Heart right ventricle (tissue), 16 donors: ENCODE results near the gene RRM1. TPM values are rescaled to one million over a fixed set of nuclear protein-coding genes. Genes with fewer than 3 reads are reported as not detected.

Experiments used
- ATAC-seq, 8 donors: fragments of 200-7000 bp; cut with Tn5 transposase; one replicate each; pipeline ENCODE4 v1.9.1; 2020; ENCODE audit warnings: mild to moderate bottlenecking in 8 of 8, moderate library complexity in 8 of 8, moderate number of reproducible peaks in 1 of 8
- DNase-seq, 2 donors: peaks; one replicate each; pipeline ENCODE4 v3.0.0-alpha.2; 2020
- H3K27ac ChIP-seq, 10 donors: fragments of 200-600 bp; sonication (generic) in 2 of 10; one replicate each; pipeline versions ENCODE4 v1.5.0 to v1.8.0; 2020 to 2022; ENCODE audit warnings: mild to moderate bottlenecking in 3 of 10
- H3K27me3 ChIP-seq, 7 donors: fragments of 200-600 bp; one replicate each; pipeline ENCODE4 v1.8.0; 2021 to 2022; ENCODE audit warnings: mild to moderate bottlenecking in 2 of 7
- H3K36me3 ChIP-seq, 9 donors: fragments of 200-600 bp; sonication (generic) in 1 of 9; one replicate each; pipeline versions ENCODE4 v1.5.0 to v1.8.0; 2020 to 2022; ENCODE audit warnings: mild to moderate bottlenecking in 2 of 9
- H3K4me1 ChIP-seq, 9 donors: fragments of 200-600 bp; sonication (generic) in 1 of 9; one replicate each; pipeline versions ENCODE4 v1.5.0 to v1.8.0; 2020 to 2022; ENCODE audit warnings: mild to moderate bottlenecking in 4 of 9
- H3K4me3 ChIP-seq, 10 donors: fragments of 200-600 bp; sonication (generic) in 2 of 10; one replicate each; pipeline versions ENCODE4 v1.5.0 to v1.8.0; 2020 to 2022; ENCODE audit warnings: mild to moderate bottlenecking in 7 of 10, moderate library complexity in 2 of 10
- H3K9me3 ChIP-seq, 11 donors: fragments of 200-600 bp in 10 of 11; sonication (generic) in 2 of 11; one replicate each; pipeline versions ENCODE4 v1.5.0 to v1.8.0; 2013 to 2022; ENCODE audit warnings: mild to moderate bottlenecking in 2 of 11, control low read depth in 1 of 11, moderate library complexity in 1 of 11
- CTCF ChIP-seq, 9 donors: fragments of 200-600 bp; sonication (generic) in 2 of 9; IDR thresholded peaks; one replicate each; pipeline versions ENCODE4 v1.5.0 to v1.8.0; 2021 to 2022; ENCODE audit warnings: antibody characterized with exemption in 9 of 9, mild to moderate bottlenecking in 5 of 9, moderate library complexity in 1 of 9
- WGBS, 2 donors: extraction: QIAGEN DNeasy Blood & Tissue Kit; methylation state at CpG; one replicate each; pipeline ENCODE4 v1.1.7; 2013; ENCODE audit warnings: inconsistent platforms in 1 of 2; 5-methylcytosine and 5-hydroxymethylcytosine counted together
- intact Hi-C, 10 donors: fragments of 100-400 bp; cut with DNase I; formaldehyde crosslinking; loops; one replicate each; pipeline versions ENCODE4 v1.11.1 to v1.14.2; 2022
- polyA plus RNA-seq, 2 donors: library from polyadenylated mRNA; stranded (reverse); fragments of 200-250 nt; gene quantifications; one replicate each; pipeline ENCODE4 v1.2.3, GENCODE V29; 2013
- total RNA-seq, 10 donors: library from RNA; stranded (reverse); fragmentation: NEBNext Ultra II Directional in 3 of 10; extraction: Animal tissue kit (Norgen Biotek cat#: 25700) in 3 of 10; gene quantifications; one replicate each; pipeline versions ENCODE4 v1.2.1 to v1.2.4, GENCODE V29; 2021 to 2023
- donor health status: Arrhythmogenic right ventricular cardiomyopathy.
- donor health status: ischemic (EF 13 %, LVEDD 7.1; RV severe dilation, severe dysfunction).
- donor health status: healthy with polysubstance abuse.
- donor health status: DM: no; HTN: yes; CAD: no.
- donor health status: DM: no; HTN: no; CAD: no.
- donor health status: ischemic (EF 25% LVEDD 6.9; RV normal size, moderate dysfunction).
- donor health status: ischemic (EF 25% LVEDD 5.7; RV mildly dilated, moderate dysfunction).
- donor health status: healthy.
- donor health status: DM: yes; HTN: yes; CAD: no.
- donor health status: Ischemic cardiomyopathy.
- donor health status: ischemic (EF 35%, LVEDD 5.7; RV mildly dilated, moderate dysfunction).
- donor health status: nonischemic (EF 11% LVEDD 7.7; RV severe dilation, severe dysfunction).
- donor health status: DM: yes; HTN: yes; CAD: no.
- donor health status: PGD.
- donor health status: ischemic (EF 29% LVEDD 5.4; RV normal size, mild dysfunction).
- donor health status: nonischemic (EF 23%, LVEDD 6.1; RV moderate dilation, normal function).

The RRM1 gene
- total and polyA plus RNA-seq, 12 donors, result 3.7 to 36.6 (median 27.7) TPM

DNA sequence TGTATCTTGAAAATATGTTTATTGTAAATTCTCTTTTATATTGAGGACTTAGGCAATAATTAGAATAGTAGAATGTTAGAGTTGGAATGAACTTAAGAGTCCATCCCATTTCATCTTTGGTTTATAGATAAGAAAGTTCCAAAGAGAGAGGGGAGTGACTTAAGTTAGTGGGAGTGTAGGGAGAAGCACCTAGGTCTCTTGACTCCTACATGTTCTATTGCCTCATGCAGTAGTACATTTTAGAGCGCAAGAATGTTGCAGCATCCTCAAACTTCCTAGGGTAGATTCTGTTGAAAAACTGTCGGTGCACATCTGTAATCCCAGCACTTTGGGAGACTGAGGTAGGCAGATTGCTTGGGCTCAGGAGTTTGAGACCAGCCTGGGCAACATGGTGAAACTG is 8.7 kb downstream of the RRM1 start:
- intact Hi-C loops, result no loop called here
- Histone ChIP-seq H3K4me3 (no peak overlapping the region), H3K9me3 (no peaks in the 10 kb centered on the region), H3K27ac (no peak overlapping the region), H3K27me3 (no peaks in the 10 kb centered on the region), H3K36me3 (peaks cover 0 to 74% (median 9%) of the 10 kb centered on the region in 9 donors), H3K4me1 (peaks cover 0 to 13% (median 0%) of the 10 kb centered on the region in 9 donors)
- DNase-seq (no peak), ATAC-seq (no peak)
- WGBS, 2 donors, result 98 to 99% methylated on average over 2 of the region's 2 CpGs
- TF ChIP-seq CTCF (IDR thresholded peaks at IDR 0.05), result no peak

DNA sequence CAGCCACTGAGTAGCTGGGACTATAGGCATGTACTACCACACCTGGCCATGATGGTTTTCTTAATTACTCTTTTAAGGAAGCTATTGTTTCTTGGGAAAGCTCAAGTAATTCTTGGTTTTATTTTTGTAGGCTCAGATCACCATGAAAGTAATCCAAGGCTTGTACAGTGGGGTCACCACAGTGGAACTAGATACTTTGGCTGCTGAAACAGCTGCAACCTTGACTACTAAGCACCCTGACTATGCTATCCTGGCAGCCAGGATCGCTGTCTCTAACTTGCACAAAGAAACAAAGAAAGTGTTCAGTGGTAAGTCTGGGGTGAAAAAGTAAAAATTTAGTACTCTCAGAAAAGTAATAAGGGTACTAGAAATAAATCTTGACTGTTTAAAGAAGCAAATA is 11.3 kb downstream of the RRM1 start:
- TF ChIP-seq CTCF (IDR thresholded peaks at IDR 0.05), result no peak
- Histone ChIP-seq H3K4me1 (no peaks in the 10 kb centered on the region), H3K36me3 (peaks cover 0 to 95% (median 24%) of the 10 kb centered on the region in 9 donors), H3K4me3 (no peak overlapping the region), H3K27ac (no peak overlapping the region), H3K9me3 (no peaks in the 10 kb centered on the region), H3K27me3 (no peaks in the 10 kb centered on the region)
- 94 to 99% methylated on average over 1 of the region's 1 CpG for WGBS, 2 donors
- ATAC-seq, result no peak
- no peak for DNase-seq
- intact Hi-C loops, result no loop called here

- Histone ChIP-seq H3K27ac (no peak overlapping the region), H3K27me3 (no peaks in the 10 kb centered on the region), H3K36me3 (peaks cover 0 to 98% (median 39%) of the 10 kb centered on the region in 9 donors), H3K9me3 (no peaks in the 10 kb centered on the region), H3K4me1 (no peaks in the 10 kb centered on the region), H3K4me3 (no peak overlapping the region)
- ATAC-seq, result no peak
- intact Hi-C loops, result no loop called here
- whole genome bisulfite sequencing, 2 donors, result 76 to 77% methylated on average over 5 of the region's 5 CpGs
- DNase-seq, result no peak
- no peak for TF ChIP-seq CTCF (IDR thresholded peaks at IDR 0.05)
Observed at GRCh38 chr11:4111834-4112233, 17.2 kb downstream of the RRM1 start.

DNA sequence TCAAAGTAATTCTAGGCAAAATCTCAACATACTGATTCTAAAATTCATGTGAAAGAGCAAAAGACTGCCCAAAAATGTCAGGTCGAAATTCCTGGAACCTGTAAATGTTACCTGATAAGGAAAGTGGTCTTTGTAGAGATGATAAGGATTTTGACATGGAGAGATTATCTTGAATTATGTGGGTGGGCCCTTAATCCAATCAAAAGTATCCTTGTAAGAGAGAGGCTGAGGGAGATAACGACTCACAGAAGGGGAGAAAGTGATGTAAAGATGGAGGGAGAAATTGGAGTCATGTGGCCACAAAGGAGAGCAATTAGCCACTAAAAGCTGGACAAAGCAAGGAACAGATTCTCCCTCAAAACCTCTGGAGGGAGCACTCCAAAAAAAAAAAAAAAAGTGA is 20.5 kb downstream of the RRM1 start:
- WGBS, 2 donors, result 86 to 88% methylated on average over 2 of the region's 2 CpGs
- peaks cover 0 to 95% (median 36%) of the 10 kb centered on the region in 9 donors for H3K36me3 ChIP-seq
- no peaks in the 10 kb centered on the region for H3K4me1 ChIP-seq
- ATAC-seq (no peak), DNase-seq (no peak)
- TF ChIP-seq CTCF (IDR thresholded peaks at IDR 0.05), result no peak
- intact Hi-C loops, result no loop called here
- no peak overlapping the region for H3K27ac ChIP-seq
- no peaks in the 10 kb centered on the region for H3K9me3 ChIP-seq
- no peaks in the 10 kb centered on the region for H3K27me3 ChIP-seq
- H3K4me3 ChIP-seq, result no peak overlapping the region
